Kidney (tissue), 14 donors: ENCODE results near the gene FAF1. TPM values are rescaled to one million over a fixed set of nuclear protein-coding genes. Genes with fewer than 3 reads are reported as not detected.

ENCODE experiments used
- DNase-seq, 5 donors: peaks; one replicate each; pipeline ENCODE4 v3.0.0-alpha.2; 2013 to 2020
- FAIRE-seq: peaks from 2 replicates; lab custom pipeline; 2012; peaks lifted over from hg19 to GRCh38; lab: Jason Lieb, UNC
- H3K27ac ChIP-seq, 2 donors: one replicate each; pipeline ENCODE4 v1.7.0; 2013; ENCODE audit warnings: low read depth in 2 of 2, low read length in 2 of 2, inconsistent platforms in 1 of 2
- H3K27me3 ChIP-seq: one replicate; pipeline ENCODE4 v1.7.1; 2013; ENCODE audit warnings: low read length, inconsistent platforms; ENCODE audit not compliant: control insufficient read depth, insufficient read depth
- H3K36me3 ChIP-seq, 3 donors: one replicate each; pipeline versions ENCODE4 v1.7.0 to v1.7.1; 2013; ENCODE audit warnings: low read length in 3 of 3, control low read depth in 1 of 3, inconsistent platforms in 1 of 3; ENCODE audit not compliant: insufficient read depth in 3 of 3, control insufficient read depth in 2 of 3
- H3K4me1 ChIP-seq, 3 donors: one replicate each; pipeline versions ENCODE4 v1.7.0 to v1.7.1; 2013; ENCODE audit warnings: low read length in 3 of 3, inconsistent platforms in 1 of 3, low read depth in 1 of 3; ENCODE audit not compliant: control insufficient read depth in 2 of 3, insufficient read depth in 2 of 3
- H3K4me3 ChIP-seq, 3 donors: one replicate each; pipeline versions ENCODE4 v1.7.0 to v1.8.1; 2013; ENCODE audit warnings: low read length in 3 of 3, control low read depth in 1 of 3, inconsistent platforms in 1 of 3
- H3K9ac ChIP-seq, 3 donors: one replicate each; pipeline versions ENCODE4 v1.7.0 to v1.7.1; 2013; ENCODE audit warnings: low read length in 3 of 3, control low read depth in 1 of 3, inconsistent platforms in 1 of 3
- H3K9me3 ChIP-seq, 3 donors: one replicate each; pipeline versions ENCODE4 v1.7.0 to v1.7.1; 2013; ENCODE audit warnings: low read length in 3 of 3, control low read depth in 1 of 3, inconsistent platforms in 1 of 3; ENCODE audit not compliant: control insufficient read depth in 2 of 3, insufficient read depth in 1 of 3
- CTCF ChIP-seq: IDR thresholded peaks from 3 replicates; pipeline ENCODE4 v1.5.1; 2012; ENCODE audit warnings: mild to moderate bottlenecking, moderate library complexity, borderline replicate concordance; ENCODE audit not compliant: insufficient read depth; ENCODE audit errors: extremely low read depth
- intact Hi-C: fragments of 100-400 bp; cut with DNase I; formaldehyde crosslinking; loops from one replicate; pipeline ENCODE4 v1.11.1; 2022
- polyA plus RNA-seq: library from polyadenylated mRNA; stranded (reverse); fragments of 350-450 nt; fragmentation: Illumina TruSeq; extraction: RNeasy Lipid Tissue Mini Kit (QIAGEN cat#74804); gene quantifications from one replicate; pipeline ENCODE4 v1.2.3, GENCODE V29; 2014; ENCODE audit warnings: low read depth, low replicate concordance; ENCODE audit not compliant: insufficient read depth
- total RNA-seq: library from RNA; stranded (reverse); fragmentation: NEBNext Ultra II Directional; extraction: Animal tissue kit (Norgen Biotek cat#: 25700); gene quantifications from one replicate; pipeline ENCODE4 v1.2.1, GENCODE V29; 2021
- donor health status: control.
- donor health status: control.
- donor health status: control.
- donor health status: control.
- donor health status: control.
- donor health status: DM: yes; HTN: yes; CAD: no.
- donor health status: Normal renal cell carcinoma (clear cell type).

The FAF1 gene
- total and polyA plus RNA-seq, 2 donors from 2014 or later: 50.1 to 72.8 TPM

GRCh38 chr1:50488356-50488755 is 471.7 kb downstream of the FAF1 start:
- Histone ChIP-seq H3K27me3 (no peaks in the 10 kb centered on the region), H3K9ac (no peak overlapping the region), H3K9me3 (no peaks in the 10 kb centered on the region), H3K4me3 (no peak overlapping the region), H3K36me3 (peaks cover 0 to 7% (median 5%) of the 10 kb centered on the region in 3 donors), H3K27ac (no peak overlapping the region), H3K4me1 (no peaks in the 10 kb centered on the region)
- FAIRE-seq: no peak
- intact Hi-C loops: no loop called here
- TF ChIP-seq CTCF: no peak
- DNase-seq: peak in 1 of 5 donors; percentile 19

- no peak overlapping the region for H3K9ac ChIP-seq
- H3K9me3 ChIP-seq: no peaks in the 10 kb centered on the region
- no peak overlapping the region for H3K27ac ChIP-seq
- no peak for TF ChIP-seq CTCF
- peaks cover 0 to 7% (median 5%) of the 10 kb centered on the region in 3 donors for H3K36me3 ChIP-seq
- H3K4me1 ChIP-seq: no peaks in the 10 kb centered on the region
- H3K27me3 ChIP-seq: no peaks in the 10 kb centered on the region
- FAIRE-seq: no peak
- intact Hi-C loops: no loop called here
- H3K4me3 ChIP-seq: no peak overlapping the region
- no peak for DNase-seq
Measured at GRCh38 chr1:50487725-50488124, 472.3 kb downstream of the FAF1 start.

- H3K9me3 ChIP-seq: no peaks in the 10 kb centered on the region
- intact Hi-C loops: no loop called here
- H3K9ac ChIP-seq: no peak overlapping the region
- no peaks in the 10 kb centered on the region for H3K27me3 ChIP-seq
- no peak overlapping the region for H3K4me3 ChIP-seq
- H3K36me3 ChIP-seq: peaks cover 0 to 4% (median 0%) of the 10 kb centered on the region in 3 donors
- no peaks in the 10 kb centered on the region for H3K4me1 ChIP-seq
- H3K27ac ChIP-seq: no peak overlapping the region
- DNase-seq (no peak), FAIRE-seq (no peak)
- TF ChIP-seq CTCF: no peak
Measured at GRCh38 chr1:50481142-50481736, 478.8 kb downstream of the FAF1 start.

GRCh38 chr1:50476800-50477199 is 483.3 kb downstream of the FAF1 start:
- no peak for DNase-seq
- Histone ChIP-seq H3K36me3 (peaks cover 0 to 16% (median 3%) of the 10 kb centered on the region in 3 donors), H3K4me1 (no peaks in the 10 kb centered on the region), H3K9me3 (no peaks in the 10 kb centered on the region), H3K9ac (no peak overlapping the region), H3K4me3 (no peak overlapping the region), H3K27ac (no peak overlapping the region), H3K27me3 (no peaks in the 10 kb centered on the region)
- FAIRE-seq: peak; percentile 73
- intact Hi-C loops: no loop called here
- TF ChIP-seq CTCF: no peak
